DND-41 (cell line): ENCODE results near the gene TMEM42.

Source experiments
- ATAC-seq: fragments of 200-7000 bp; cut with Tn5 transposase; 3 replicates; pipeline ENCODE4 v1.9.1; 2021; ENCODE audit warnings: low read depth; ENCODE audit not compliant: insufficient read depth
- DNase-seq: peaks from one replicate; pipeline ENCODE4 v3.0.0-alpha.2; 2020
- H2AFZ ChIP-seq: 2 replicates; pipeline ENCODE4 v1.6.0; 2012; ENCODE audit warnings: low read depth, low read length
- H3K27ac ChIP-seq: 2 replicates; pipeline ENCODE4 v1.5.1; 2012; ENCODE audit warnings: low read length, inconsistent platforms
- H3K27me3 ChIP-seq: fragments of 200-600 bp; sonication (generic); 2 replicates; pipeline ENCODE4 v1.6.0; 2012; ENCODE audit warnings: low read length, mild to moderate bottlenecking, inconsistent platforms; ENCODE audit not compliant: insufficient read depth, poor library complexity
- H3K36me3 ChIP-seq: 2 replicates; pipeline ENCODE4 v1.5.1; 2012; ENCODE audit warnings: low read length, inconsistent platforms; ENCODE audit not compliant: insufficient read depth
- H3K4me1 ChIP-seq: 2 replicates; pipeline ENCODE4 v1.5.1; 2012; ENCODE audit warnings: mild to moderate bottlenecking, low read length; ENCODE audit not compliant: insufficient read depth
- H3K4me2 ChIP-seq: 2 replicates; pipeline ENCODE4 v1.6.0; 2012; ENCODE audit warnings: mild to moderate bottlenecking, moderate library complexity, low read length, inconsistent platforms; ENCODE audit not compliant: insufficient read depth
- H3K4me3 ChIP-seq, 2 experiments: fragments of 200-600 bp in 1 of 2; shearing (Covaris generic) in 1 of 2; 2 replicates each; pipeline ENCODE4 v1.5.1; 2012 to 2016; ENCODE audit warnings: inconsistent platforms in 2 of 2, low read length in 2 of 2, mild to moderate bottlenecking in 2 of 2, low read depth in 1 of 2, moderate library complexity in 1 of 2
- H3K79me2 ChIP-seq: 2 replicates; pipeline ENCODE4 v1.6.0; 2012; ENCODE audit warnings: low read length, inconsistent platforms; ENCODE audit not compliant: insufficient read depth
- H3K9ac ChIP-seq: 2 replicates; pipeline ENCODE4 v1.6.0; 2012; ENCODE audit warnings: low read depth, mild to moderate bottlenecking, inconsistent platforms, low read length, moderate library complexity
- H3K9me3 ChIP-seq: 2 replicates; pipeline ENCODE4 v1.5.1; 2012; ENCODE audit warnings: low read length, moderate library complexity, mild to moderate bottlenecking, inconsistent platforms; ENCODE audit not compliant: insufficient read depth, severe bottlenecking
- H4K20me1 ChIP-seq: 2 replicates; pipeline ENCODE4 v1.6.0; 2012; ENCODE audit warnings: low read length; ENCODE audit not compliant: insufficient read depth
- CTCF ChIP-seq: IDR thresholded peaks from 2 replicates; pipeline ENCODE4 v1.5.1; 2012; ENCODE audit warnings: borderline replicate concordance, low read length, moderate library complexity, mild to moderate bottlenecking; ENCODE audit not compliant: poor library complexity, severe bottlenecking; ENCODE audit errors: extremely low read depth
- EZH2 ChIP-seq: IDR thresholded peaks from 3 replicates; pipeline ENCODE4 v1.6.1; 2012; ENCODE audit warnings: borderline replicate concordance, low read depth, mild to moderate bottlenecking, moderate library complexity, low read length, inconsistent platforms; ENCODE audit not compliant: severe bottlenecking

TMEM42 gene

GRCh38 chr3:44825264-44825925 lies 36.3 kb upstream of the TMEM42 start:
- DNase-seq (no peak), ATAC-seq (no peak)
- no peaks in the 10 kb centered on the region for H3K27me3 ChIP-seq
- H3K9me3 ChIP-seq = no peaks in the 10 kb centered on the region
- TF ChIP-seq EZH2 (no peak), CTCF (no peak)
- H2AFZ ChIP-seq = no peak overlapping the region
- no peaks in the 10 kb centered on the region for H3K4me1 ChIP-seq
- 0 out of 2 replicates have a peak, but pooled peaks cover 5% of the 10 kb centered on the region for H3K79me2 ChIP-seq
- no peak overlapping the region for H3K4me3 ChIP-seq
- H3K27ac ChIP-seq = no peak overlapping the region
- H3K36me3 ChIP-seq = peaks cover 72% of the 10 kb centered on the region
- no peak overlapping the region for H3K9ac ChIP-seq
- no peaks in the 10 kb centered on the region for H4K20me1 ChIP-seq
- no peak overlapping the region for H3K4me2 ChIP-seq

GRCh38 chr3:44827196-44827595 lies 34.5 kb upstream of the TMEM42 start:
- Histone ChIP-seq H3K36me3 (peaks cover 90% of the 10 kb centered on the region), H3K27me3 (no peaks in the 10 kb centered on the region)

GRCh38 chr3:44831232-44831631 lies 30.5 kb upstream of the TMEM42 start:
- Histone ChIP-seq H3K36me3 (peaks cover 92% of the 10 kb centered on the region), H3K4me3 (no peak overlapping the region), H3K27ac (no peak overlapping the region), H3K79me2 (peaks cover 2% of the 10 kb centered on the region; the same call in 1 of the 2 replicates), H3K9ac (no peak overlapping the region), H4K20me1 (no peaks in the 10 kb centered on the region), H2AFZ (no peak overlapping the region), H3K9me3 (no peaks in the 10 kb centered on the region), H3K4me2 (no peak overlapping the region), H3K27me3 (no peaks in the 10 kb centered on the region), H3K4me1 (no peaks in the 10 kb centered on the region)
- no peak for TF ChIP-seq CTCF
- no peak for TF ChIP-seq EZH2
- ATAC-seq (no peak), DNase-seq (no peak)

More at GRCh38 chr3:44827196-44827595, 34.5 kb upstream of the TMEM42 start:
- Histone ChIP-seq H2AFZ (no peak overlapping the region), H4K20me1 (no peaks in the 10 kb centered on the region), H3K27ac (no peak overlapping the region), H3K9ac (no peak overlapping the region), H3K4me3 (no peak overlapping the region), H3K9me3 (no peaks in the 10 kb centered on the region), H3K4me1 (no peaks in the 10 kb centered on the region), H3K79me2 (0 out of 2 replicates have a peak, but pooled peaks cover 5% of the 10 kb centered on the region), H3K4me2 (no peak overlapping the region)
- ATAC-seq (no peak), DNase-seq (no peak)
- TF ChIP-seq EZH2 = no peak
- no peak for TF ChIP-seq CTCF
